ENCODE results near the gene SEMA3C.

The SEMA3C gene

GRCh38 chr7:80896906-80897598, 21.8 kb downstream of the SEMA3C start:
- no peak for DNase-seq (ENCODE audit: low read depth in 1 of 2, low spot score in 1 of 2)
- Histone ChIP-seq H3K27ac (replicated peaks) (no peak overlapping the region), H3K27me3 (ENCODE audit: insufficient read depth, poor library complexity, severe bottlenecking) (no peaks in the 10 kb centered on the region), H3K4me3 (replicated peaks; ENCODE audit: insufficient read depth, low read length) (no peak overlapping the region)
- TF ChIP-seq REST (IDR thresholded peaks at IDR 0.05; ENCODE audit: insufficient replicate concordance, low read depth) (no peak), SPI1 (IDR thresholded peaks at IDR 0.05; ENCODE audit: borderline replicate concordance, low read depth) (no peak), POLR2AphosphoS5 (IDR thresholded peaks at IDR 0.05; ENCODE audit: low read depth) (no peak), GABPA (IDR thresholded peaks at IDR 0.05; ENCODE audit: low read depth) (no peak), CTCF (IDR thresholded peaks at IDR 0.05; ENCODE audit: insufficient read depth, low read length) (no peak)

GRCh38 chr7:80895056-80895455, 23.8 kb downstream of the SEMA3C start:
- Histone ChIP-seq H3K27me3 (ENCODE audit: insufficient read depth, poor library complexity, severe bottlenecking) (no peaks in the 10 kb centered on the region), H3K27ac (replicated peaks) (no peak overlapping the region), H3K4me3 (replicated peaks; ENCODE audit: insufficient read depth, low read length) (no peak overlapping the region)
- no peak for TF ChIP-seq CTCF (IDR thresholded peaks at IDR 0.05; ENCODE audit: insufficient read depth, low read length)
- no peak for TF ChIP-seq POLR2AphosphoS5 (IDR thresholded peaks at IDR 0.05; ENCODE audit: low read depth)
- no peak for TF ChIP-seq SPI1 (IDR thresholded peaks at IDR 0.05; ENCODE audit: borderline replicate concordance, low read depth)
- TF ChIP-seq GABPA (IDR thresholded peaks at IDR 0.05; ENCODE audit: low read depth), result no peak
- no peak for TF ChIP-seq REST (IDR thresholded peaks at IDR 0.05; ENCODE audit: insufficient replicate concordance, low read depth)
- DNase-seq (ENCODE audit: low read depth in 1 of 2, low spot score in 1 of 2), result no peak

GRCh38 chr7:80891259-80891544, 27.6 kb downstream of the SEMA3C start:
- no peak for DNase-seq (ENCODE audit: low read depth in 1 of 2, low spot score in 1 of 2)
- no peaks in the 10 kb centered on the region for H3K27me3 ChIP-seq (ENCODE audit: insufficient read depth, poor library complexity, severe bottlenecking)
- no peak overlapping the region for H3K4me3 ChIP-seq (replicated peaks; ENCODE audit: insufficient read depth, low read length)
- TF ChIP-seq POLR2AphosphoS5 (IDR thresholded peaks at IDR 0.05; ENCODE audit: low read depth), result no peak
- no peak for TF ChIP-seq REST (IDR thresholded peaks at IDR 0.05; ENCODE audit: insufficient replicate concordance, low read depth)
- TF ChIP-seq GABPA (IDR thresholded peaks at IDR 0.05; ENCODE audit: low read depth), result no peak
- no peak for TF ChIP-seq CTCF (IDR thresholded peaks at IDR 0.05; ENCODE audit: insufficient read depth, low read length)
- TF ChIP-seq SPI1 (IDR thresholded peaks at IDR 0.05; ENCODE audit: borderline replicate concordance, low read depth), result no peak
- H3K27ac ChIP-seq (replicated peaks), result no peak overlapping the region
